Endothelial cell of umbilical vein (primary cell): Measurements from ENCODE around the gene DGKA. TPM values are rescaled to one million over a fixed set of nuclear protein-coding genes. Genes with fewer than 3 reads are reported as not detected.
A peak's percentile ranks its signal among the peaks of the same experiment; 100 is the strongest.

Experiments used
- BruUV-seq: library from RNA; stranded (reverse); fragments of 400-500 nt; replicated peaks from 2 replicates; lab custom pipeline; 2021; lab: Mats Ljungman, UMichigan
- CTCF ChIA-PET: fragments of 300-600, 350-600 bp; sonication (Branson Sonifier 250); formaldehyde crosslinking; loops from one replicate; lab custom pipeline; 2021; ENCODE audit warnings: antibody characterized with exemption, inconsistent platforms; lab: Charles Lee
- POLR2A ChIA-PET: fragments of 300-600, 350-600 bp; sonication (Branson Sonifier 250); formaldehyde crosslinking; loops from one replicate; lab custom pipeline; 2021; ENCODE audit warnings: antibody characterized with exemption, inconsistent platforms; lab: Charles Lee
- DNase-seq: peaks from one replicate; pipeline ENCODE4 v3.0.0-alpha.2; 2011; ENCODE audit warnings: low read depth, low spot score
- FAIRE-seq: peaks from 2 replicates; lab custom pipeline; 2011; peaks lifted over from hg19 to GRCh38; lab: Jason Lieb, UNC
- H2AFZ ChIP-seq: 2 replicates; pipeline ENCODE4 v1.6.0; 2012; ENCODE audit warnings: low read depth, low read length, control low read depth, inconsistent platforms
- H3K27ac ChIP-seq: 2 replicates; pipeline ENCODE4 v1.5.1; 2011; ENCODE audit warnings: low read depth, mild to moderate bottlenecking, control low read depth, low read length, moderate library complexity; ENCODE audit not compliant: insufficient read depth
- H3K27me3 ChIP-seq, 2 experiments: 2 replicates each; pipeline versions ENCODE4 v1.6.0 to v1.6.1; 2011; ENCODE audit warnings: low read length in 2 of 2, mixed read lengths in 1 of 2; ENCODE audit not compliant: control insufficient read depth in 2 of 2, insufficient read depth in 2 of 2
- H3K36me3 ChIP-seq, 2 experiments: 2 replicates in 1 of 2; 3 replicates in 1 of 2; pipeline ENCODE4 v1.5.1; 2011; ENCODE audit warnings: low read length in 2 of 2, mild to moderate bottlenecking in 1 of 2, moderate library complexity in 1 of 2; ENCODE audit not compliant: control insufficient read depth in 2 of 2, insufficient read depth in 2 of 2; ENCODE audit errors: extremely low read depth in 1 of 2
- H3K4me1 ChIP-seq: 3 replicates; pipeline ENCODE4 v1.5.1; 2011; ENCODE audit warnings: mild to moderate bottlenecking, low read length; ENCODE audit not compliant: control insufficient read depth, insufficient read depth; ENCODE audit errors: extremely low read depth
- H3K4me2 ChIP-seq: 2 replicates; pipeline ENCODE4 v1.6.1; 2011; ENCODE audit warnings: low read length, control low read depth, mixed read lengths; ENCODE audit not compliant: insufficient read depth
- H3K4me3 ChIP-seq, 3 experiments: fragments of 200-600 bp in 1 of 3; sonication (generic), shearing (Covaris generic) in 1 of 3; replicated peaks in 1 of 3; 2 replicates each; pipeline ENCODE4 v1.5.1; 2011 to 2016; ENCODE audit warnings: control low read depth in 3 of 3, low read length in 3 of 3, mild to moderate bottlenecking in 2 of 3, inconsistent platforms in 1 of 3, low read depth in 1 of 3, moderate library complexity in 1 of 3; ENCODE audit not compliant: insufficient read depth in 1 of 3
- H3K79me2 ChIP-seq: 2 replicates; pipeline ENCODE4 v1.6.0; 2012; ENCODE audit warnings: low read length, inconsistent platforms; ENCODE audit not compliant: control insufficient read depth, insufficient read depth
- H3K9ac ChIP-seq: replicated peaks from 2 replicates; pipeline ENCODE3; 2011; ENCODE audit warnings: low read length, control low read depth; ENCODE audit not compliant: insufficient read depth; ENCODE audit errors: extremely low read depth
- H3K9me1 ChIP-seq: replicated peaks from 3 replicates; pipeline ENCODE4 v1.6.0; 2011; ENCODE audit warnings: mild to moderate bottlenecking, low read length; ENCODE audit not compliant: control insufficient read depth, insufficient read depth; ENCODE audit errors: extremely low read depth
- H3K9me3 ChIP-seq: replicated peaks from 2 replicates; pipeline ENCODE4 v1.5.1; 2012; ENCODE audit warnings: low read length, inconsistent platforms; ENCODE audit not compliant: control insufficient read depth, insufficient read depth
- H4K20me1 ChIP-seq: replicated peaks from 2 replicates; pipeline ENCODE3; 2011; ENCODE audit warnings: mild to moderate bottlenecking, low read length; ENCODE audit not compliant: control insufficient read depth, insufficient read depth; ENCODE audit errors: extremely low read depth
- EZH2 ChIP-seq: IDR thresholded peaks from 2 replicates; pipeline ENCODE4 v1.6.1; 2012; ENCODE audit warnings: borderline replicate concordance, low read depth, mild to moderate bottlenecking, moderate library complexity, low read length, inconsistent platforms; ENCODE audit not compliant: severe bottlenecking
- FOS ChIP-seq: IDR thresholded peaks from 2 replicates; pipeline ENCODE4 v1.6.1; 2011; ENCODE audit warnings: mild to moderate bottlenecking, low read length, moderate library complexity, borderline replicate concordance; ENCODE audit not compliant: insufficient read depth
- GATA2 ChIP-seq: IDR thresholded peaks from 2 replicates; pipeline ENCODE4 v1.7.0; 2011; ENCODE audit warnings: low read depth, mild to moderate bottlenecking, moderate library complexity, mixed read lengths, low read length; ENCODE audit not compliant: insufficient read length, insufficient read depth
- JUN ChIP-seq: IDR thresholded peaks from 2 replicates; pipeline ENCODE4 v1.6.1; 2011; ENCODE audit warnings: borderline replicate concordance, low read depth; ENCODE audit not compliant: insufficient read length, insufficient read depth
- MAX ChIP-seq: IDR thresholded peaks from 2 replicates; pipeline ENCODE4 v1.6.1; 2011; ENCODE audit not compliant: insufficient read depth, insufficient read length
- POLR2A ChIP-seq: IDR thresholded peaks from 2 replicates; pipeline ENCODE4 v1.6.1; 2012; ENCODE audit warnings: low read depth, mild to moderate bottlenecking, control low read depth, low read length
- POLR2AphosphoS5 ChIP-seq: IDR thresholded peaks from 2 replicates; pipeline ENCODE4 v1.6.1; 2012; ENCODE audit warnings: low read depth, mild to moderate bottlenecking, control low read depth, low read length, moderate library complexity; ENCODE audit not compliant: insufficient read depth
- dilution Hi-C: fragments of 300-500 bp; cut with MboI; formaldehyde crosslinking; loops from one replicate; pipeline ENCODE4 v1.15.0; 2019; ENCODE audit warnings: low sequenced_read_pairs; ENCODE audit not compliant: extremely low pct_ligation_motif_present
- intact Hi-C: fragments of 100-400 bp; cut with micrococcal nuclease; formaldehyde crosslinking; loops from one replicate; pipeline ENCODE4 v1.10.0; 2022
- polyA plus RNA-seq, 4 experiments: library from polyadenylated mRNA; depleted of rRNA in 3 of 4; stranded (reverse) in 3 of 4; unstranded in 1 of 4; fragments of >200 nt; gene quantifications; 2 replicates each; pipeline versions ENCODE4 v1.2.1 to v1.2.3, GENCODE V29; 2011 to 2012; ENCODE audit warnings: missing spikeins in 1 of 4
- total RNA-seq: library from RNA; stranded (reverse); gene quantifications from 2 replicates; pipeline ENCODE4 v1.2.3, GENCODE V29; 2021
- TF ChIP-seq, protein P1 (sequence below), 2 donors: IDR thresholded peaks; 1 replicate in 1 of 2; 2 replicates in 1 of 2; pipeline ENCODE4 v1.5.1; 2011; ENCODE audit warnings: low read length in 2 of 2, mild to moderate bottlenecking in 2 of 2, moderate library complexity in 2 of 2, control low read depth in 1 of 2, inconsistent platforms in 1 of 2, low read depth in 1 of 2; ENCODE audit not compliant: insufficient read depth in 1 of 2; ENCODE audit errors: extremely low read depth in 1 of 2

DGKA gene
- total and polyA plus RNA-seq, 2 donors (not counting 3 experiments of a cell fraction or from before 2014, with no cell fraction given), result 49.8 to 53.2 TPM

GRCh38 chr12:55927588-55928502 lies 3.1 kb upstream of the DGKA start, which contains the start of gene PYM1:
Gene PYM1 (minus strand): TSS chr12:55927894. CDS start chr12:55927761, 133 bp downstream.
- H4K20me1 ChIP-seq, result no peaks in the 10 kb centered on the region
- peaks cover 24% of the 10 kb centered on the region for H3K79me2 ChIP-seq
- FAIRE-seq (peak; percentile 89), DNase-seq (peak; percentile 71)
- no peak for TF ChIP-seq EZH2
- no peak for TF ChIP-seq MAX
- TF ChIP-seq, protein P1, sequence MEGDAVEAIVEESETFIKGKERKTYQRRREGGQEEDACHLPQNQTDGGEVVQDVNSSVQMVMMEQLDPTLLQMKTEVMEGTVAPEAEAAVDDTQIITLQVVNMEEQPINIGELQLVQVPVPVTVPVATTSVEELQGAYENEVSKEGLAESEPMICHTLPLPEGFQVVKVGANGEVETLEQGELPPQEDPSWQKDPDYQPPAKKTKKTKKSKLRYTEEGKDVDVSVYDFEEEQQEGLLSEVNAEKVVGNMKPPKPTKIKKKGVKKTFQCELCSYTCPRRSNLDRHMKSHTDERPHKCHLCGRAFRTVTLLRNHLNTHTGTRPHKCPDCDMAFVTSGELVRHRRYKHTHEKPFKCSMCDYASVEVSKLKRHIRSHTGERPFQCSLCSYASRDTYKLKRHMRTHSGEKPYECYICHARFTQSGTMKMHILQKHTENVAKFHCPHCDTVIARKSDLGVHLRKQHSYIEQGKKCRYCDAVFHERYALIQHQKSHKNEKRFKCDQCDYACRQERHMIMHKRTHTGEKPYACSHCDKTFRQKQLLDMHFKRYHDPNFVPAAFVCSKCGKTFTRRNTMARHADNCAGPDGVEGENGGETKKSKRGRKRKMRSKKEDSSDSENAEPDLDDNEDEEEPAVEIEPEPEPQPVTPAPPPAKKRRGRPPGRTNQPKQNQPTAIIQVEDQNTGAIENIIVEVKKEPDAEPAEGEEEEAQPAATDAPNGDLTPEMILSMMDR (IDR thresholded peaks at IDR 0.05; ENCODE audit: extremely low read depth in 1 of 2, insufficient read depth in 1 of 2, low read depth in 1 of 2, low read length in 2 of 2), result no peak
- TF ChIP-seq FOS, result no peak
- no peak for TF ChIP-seq JUN
- peak; percentile 86 for TF ChIP-seq POLR2A
- peak; percentile 53 for TF ChIP-seq POLR2AphosphoS5
- TF ChIP-seq GATA2, result no peak
- peak within 1 kb of the TSS; percentile 94 for H3K4me2 ChIP-seq
- peak within 1 kb of the TSS; percentile 86 for H2AFZ ChIP-seq
- no peaks in the 10 kb centered on the region for H3K27me3 ChIP-seq
- dilution Hi-C loops, result no loop called here
- peak within 1 kb of the TSS; percentile 55 to 98 (median 81) for H3K4me3 ChIP-seq
- intact Hi-C loops, result loop anchor here (1.0 kb wide), 4 partner anchors 80 to 176 kb away; partner anchors contain the start of genes DNAJC14, PA2G4 and SARNP
- peak within 1 kb of the TSS; percentile 40 for H3K27ac ChIP-seq
- peaks cover 35% of the 10 kb centered on the region for H3K4me1 ChIP-seq
- CTCF ChIA-PET, result interaction anchor here (1.3 to 3.9 kb wide), 6 partner anchors 12 to 189 kb away, joined by 5 to 30 read pairs (median 7); partner anchors contain the start of genes DNAJC14, ORMDL2 and SARNP
- POLR2A ChIA-PET, result interaction anchor here (1.3 to 3.9 kb wide), 2 partner anchors 46 to 98 kb away, joined by 3 to 15 read pairs; partner anchors contain the start of genes DNAJC14 and RAB5B
- H3K9ac ChIP-seq, result peak within 1 kb of the TSS; percentile 70
- no peaks in the 10 kb centered on the region for H3K9me1 ChIP-seq
- BruUV-seq, result no TSS peak
- H3K9me3 ChIP-seq, result no peaks in the 10 kb centered on the region
- H3K36me3 ChIP-seq, result no peaks in the 10 kb centered on the region
